HepG2 (cell line): ENCODE measurements around the gene RNF4. TPM values are rescaled to one million over a fixed set of nuclear protein-coding genes. Genes with fewer than 3 reads are reported as not detected.

ENCODE experiments used
- CBX2 ChIP-seq, 2 experiments: fragments of 200-600 bp in 1 of 2; sonication (generic); formaldehyde crosslinking in 1 of 2; IDR thresholded peaks; 2 replicates each; pipeline versions ENCODE4 v1.7.0 to v1.8.1; 2018 to 2022; ENCODE audit warnings: low read depth in 2 of 2, low read length in 1 of 2, mild to moderate bottlenecking in 1 of 2, missing genetic modification reagents in 1 of 2
- ETS1 ChIP-seq: sonication (generic); formaldehyde crosslinking; IDR thresholded peaks from 2 replicates; pipeline ENCODE4 v1.4.0; 2020; ENCODE audit warnings: missing genetic modification reagents
- HNRNPLL ChIP-seq: fragments of 200-400 bp; formaldehyde crosslinking; IDR thresholded peaks from 2 replicates; pipeline ENCODE4 v1.6.1; 2017; ENCODE audit warnings: mild to moderate bottlenecking, low read depth, low read length; ENCODE audit not compliant: poor library complexity, severe bottlenecking
- MEIS2 ChIP-seq: sonication (generic); formaldehyde crosslinking; IDR thresholded peaks from 2 replicates; pipeline ENCODE4 v1.9.0; 2021; ENCODE audit warnings: mild to moderate bottlenecking, missing genetic modification reagents
- NFKB2 ChIP-seq: sonication (generic); formaldehyde crosslinking; IDR thresholded peaks from 2 replicates; pipeline ENCODE4 v1.4.0; 2020; ENCODE audit warnings: missing genetic modification reagents, borderline replicate concordance
- PHF5A ChIP-seq: IDR thresholded peaks from one replicate; pipeline ENCODE4 v1.6.1; 2018; ENCODE audit warnings: low read depth, missing genetic modification reagents; ENCODE audit not compliant: unreplicated experiment
- SCMH1 ChIP-seq: sonication (generic); formaldehyde crosslinking; IDR thresholded peaks from 2 replicates; pipeline ENCODE4 v1.9.0; 2021; ENCODE audit warnings: missing genetic modification reagents, mild to moderate bottlenecking, borderline replicate concordance
- TOPORS ChIP-seq: sonication (generic); formaldehyde crosslinking; IDR thresholded peaks from 2 replicates; pipeline ENCODE4 v1.8.0; 2023; ENCODE audit warnings: mild to moderate bottlenecking, missing genetic modification reagents
- ZFP90 ChIP-seq: sonication (generic); formaldehyde crosslinking; IDR thresholded peaks from 2 replicates; pipeline ENCODE4 v1.8.0; 2022; ENCODE audit warnings: missing genetic modification reagents, mild to moderate bottlenecking, inconsistent platforms, borderline replicate concordance
- ZNF10 ChIP-seq: sonication (generic); formaldehyde crosslinking; IDR thresholded peaks from 2 replicates; pipeline ENCODE4 v1.4.0; 2020; ENCODE audit warnings: mild to moderate bottlenecking, low read depth, missing genetic modification reagents, borderline replicate concordance
- ZNF253 ChIP-seq: sonication (generic); formaldehyde crosslinking; IDR thresholded peaks from 2 replicates; pipeline ENCODE4 v1.8.0; 2022; ENCODE audit warnings: mild to moderate bottlenecking, missing genetic modification reagents, borderline replicate concordance
- ZNF441 ChIP-seq: sonication (generic); formaldehyde crosslinking; IDR thresholded peaks from 2 replicates; pipeline ENCODE4 v1.7.0; 2021; ENCODE audit warnings: missing genetic modification reagents, borderline replicate concordance
- ZNF451 ChIP-seq: sonication (generic); formaldehyde crosslinking; IDR thresholded peaks from 2 replicates; pipeline ENCODE4 v1.5.0; 2020; ENCODE audit warnings: mild to moderate bottlenecking, missing genetic modification reagents
- ZNF510 ChIP-seq: sonication (generic); formaldehyde crosslinking; IDR thresholded peaks from 2 replicates; pipeline ENCODE4 v1.4.0; 2020; ENCODE audit warnings: low read depth, mild to moderate bottlenecking, missing genetic modification reagents
- ZNF562 ChIP-seq: sonication (generic); formaldehyde crosslinking; IDR thresholded peaks from 2 replicates; pipeline ENCODE4 v1.8.0; 2022; ENCODE audit warnings: missing genetic modification reagents, borderline replicate concordance
- ZNF567 ChIP-seq: sonication (generic); formaldehyde crosslinking; IDR thresholded peaks from 2 replicates; pipeline ENCODE4 v1.8.1; 2023; ENCODE audit warnings: mild to moderate bottlenecking, missing genetic modification reagents, borderline replicate concordance
- ZNF580 ChIP-seq: IDR thresholded peaks from 2 replicates; pipeline ENCODE4 v1.6.1; 2016; ENCODE audit warnings: low read depth, borderline replicate concordance
- ZNF616 ChIP-seq: sonication (generic); formaldehyde crosslinking; IDR thresholded peaks from 2 replicates; pipeline ENCODE4 v1.5.0; 2020; ENCODE audit warnings: low read depth, mild to moderate bottlenecking, missing genetic modification reagents
- ZNF782 ChIP-seq: sonication (generic); formaldehyde crosslinking; IDR thresholded peaks from 2 replicates; pipeline ENCODE4 v1.4.0; 2020; ENCODE audit warnings: missing genetic modification reagents, mild to moderate bottlenecking, borderline replicate concordance
- ZSCAN21 ChIP-seq: sonication (generic); formaldehyde crosslinking; IDR thresholded peaks from 2 replicates; pipeline ENCODE4 v1.8.0; 2022; ENCODE audit warnings: mild to moderate bottlenecking, missing genetic modification reagents, moderate library complexity, borderline replicate concordance
- polyA plus RNA-seq, 8 experiments: library from polyadenylated mRNA; depleted of rRNA in 3 of 8; stranded (reverse) in 7 of 8; unstranded in 1 of 8; fragments of >200 nt; fragmentation: Illumina TruSeq in 4 of 8; extraction: Trizol in 4 of 8; gene quantifications; 2 replicates each; pipeline versions ENCODE4 v1.2.1 to v1.2.3, GENCODE V29; 2011 to 2016; ENCODE audit warnings: low read depth in 4 of 8, missing spikeins in 1 of 8, mixed read lengths in 1 of 8; ENCODE audit not compliant: insufficient read depth in 1 of 8
- total RNA-seq, 5 experiments: library from RNA; depleted of rRNA; stranded (reverse); fragments of >200 nt; fragmentation: Illumina TruSeq; extraction: Trizol; gene quantifications; 2 replicates each; pipeline ENCODE4 v1.2.3, GENCODE V29; 2016; ENCODE audit warnings: low read depth in 1 of 5
- TF ChIP-seq, protein P1 (sequence below): IDR thresholded peaks from 2 replicates; pipeline ENCODE4 v1.6.1; 2016; ENCODE audit warnings: low read depth
- TF ChIP-seq, protein P2 (sequence below): sonication (generic); formaldehyde crosslinking; IDR thresholded peaks from 2 replicates; pipeline ENCODE4 v1.9.0; 2021; ENCODE audit warnings: missing genetic modification reagents, borderline replicate concordance

RNF4 gene
- total and polyA plus RNA-seq, 2 of the 13 experiments (the other 11 are each of a cell fraction or from before 2014, with no cell fraction given): 38.1 to 45.1 TPM

DNA sequence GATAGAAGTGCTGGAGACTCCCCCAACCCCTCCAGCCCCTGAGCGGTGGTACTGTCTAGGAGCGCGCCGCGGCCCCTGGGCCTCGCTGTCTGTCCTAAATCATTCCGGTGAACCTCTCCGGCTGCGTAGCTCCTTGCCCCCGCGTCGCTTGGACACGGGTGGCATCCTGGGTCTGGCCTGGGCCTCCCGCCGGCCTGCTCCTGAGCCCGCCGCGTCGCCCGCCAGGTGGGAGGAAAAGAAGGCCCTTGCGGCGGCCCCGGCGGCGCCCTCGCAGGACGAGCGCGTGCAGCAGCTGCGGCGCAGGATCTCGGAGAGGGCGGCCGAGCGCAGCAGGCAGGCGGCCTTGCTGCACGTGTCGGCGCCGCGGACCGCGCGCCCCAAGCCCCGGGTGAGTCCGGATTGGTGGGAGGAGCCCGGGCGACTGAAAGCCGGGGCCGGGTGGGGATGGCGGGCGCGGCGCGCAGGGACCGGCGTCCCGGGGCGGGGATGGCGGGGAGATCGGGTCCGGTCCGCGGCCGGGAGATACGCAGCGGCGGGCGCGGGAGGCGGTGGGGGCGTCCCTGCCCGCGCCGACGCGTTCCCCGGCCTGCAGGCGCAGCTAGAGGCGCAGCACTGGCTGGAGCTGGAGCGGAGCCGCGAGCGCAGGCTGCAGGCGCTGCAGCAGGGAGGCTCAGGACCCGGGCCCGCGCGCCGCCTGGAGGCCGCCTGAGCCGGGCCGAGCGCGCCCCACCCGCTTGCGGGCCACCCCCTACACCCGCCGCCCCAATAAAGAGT lies 6.5 kb upstream of the RNF4 start (continued):
- peak; percentile 95 for TF ChIP-seq NFKB2 (CRISPR knock-in tag)
- peak; percentile 92; the same call in 1 of the 2 replicates for TF ChIP-seq ZNF253 (CRISPR knock-in tag)
- peak; percentile 80 for TF ChIP-seq TOPORS (CRISPR knock-in tag)
- peak; percentile 71; the same call in 1 of the 2 replicates for TF ChIP-seq MEIS2 (CRISPR knock-in tag)
- no peak for TF ChIP-seq CBX2 (IDR thresholded peaks at IDR 0.05; ENCODE audit: low read depth, low read length)
- TF ChIP-seq CBX2 (CRISPR knock-in tag; IDR thresholded peaks at IDR 0.05; ENCODE audit: low read depth): peak; percentile 87; the same call in 1 of the 2 replicates
- TF ChIP-seq, protein P1, sequence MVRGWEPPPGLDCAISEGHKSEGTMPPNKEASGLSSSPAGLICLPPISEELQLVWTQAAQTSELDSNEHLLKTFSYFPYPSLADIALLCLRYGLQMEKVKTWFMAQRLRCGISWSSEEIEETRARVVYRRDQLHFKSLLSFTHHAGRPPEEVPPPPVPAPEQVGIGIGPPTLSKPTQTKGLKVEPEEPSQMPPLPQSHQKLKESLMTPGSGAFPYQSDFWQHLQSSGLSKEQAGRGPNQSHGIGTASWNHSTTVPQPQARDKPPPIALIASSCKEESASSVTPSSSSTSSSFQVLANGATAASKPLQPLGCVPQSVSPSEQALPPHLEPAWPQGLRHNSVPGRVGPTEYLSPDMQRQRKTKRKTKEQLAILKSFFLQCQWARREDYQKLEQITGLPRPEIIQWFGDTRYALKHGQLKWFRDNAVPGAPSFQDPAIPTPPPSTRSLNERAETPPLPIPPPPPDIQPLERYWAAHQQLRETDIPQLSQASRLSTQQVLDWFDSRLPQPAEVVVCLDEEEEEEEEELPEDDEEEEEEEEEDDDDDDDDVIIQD: no peak
- 0 out of 2 replicates have a peak, but pooled peaks have one; percentile 23 for TF ChIP-seq ZFP90 (CRISPR knock-in tag)
- peak; percentile 75; the same call in 1 of the 2 replicates for TF ChIP-seq ZNF562 (CRISPR knock-in tag)
- peak; percentile 57; the same call in 1 of the 2 replicates for TF ChIP-seq ZNF451 (CRISPR knock-in tag)
- TF ChIP-seq ZSCAN21 (CRISPR knock-in tag): peak; percentile 90; the same call in 1 of the 2 replicates
- 0 out of 2 replicates have a peak, but pooled peaks have one; percentile 89 for TF ChIP-seq ETS1 (CRISPR knock-in tag)
- TF ChIP-seq ZNF580 (CRISPR knock-in tag): peak; percentile 67; the same call in 1 of the 2 replicates
- peak; percentile 95 for TF ChIP-seq ZNF616 (CRISPR knock-in tag)
- TF ChIP-seq SCMH1: no peak
- no peak for TF ChIP-seq ZNF567 (CRISPR knock-in tag)
- TF ChIP-seq ZNF510: no peak; the same call in 1 of the 2 replicates
- TF ChIP-seq, protein P2, sequence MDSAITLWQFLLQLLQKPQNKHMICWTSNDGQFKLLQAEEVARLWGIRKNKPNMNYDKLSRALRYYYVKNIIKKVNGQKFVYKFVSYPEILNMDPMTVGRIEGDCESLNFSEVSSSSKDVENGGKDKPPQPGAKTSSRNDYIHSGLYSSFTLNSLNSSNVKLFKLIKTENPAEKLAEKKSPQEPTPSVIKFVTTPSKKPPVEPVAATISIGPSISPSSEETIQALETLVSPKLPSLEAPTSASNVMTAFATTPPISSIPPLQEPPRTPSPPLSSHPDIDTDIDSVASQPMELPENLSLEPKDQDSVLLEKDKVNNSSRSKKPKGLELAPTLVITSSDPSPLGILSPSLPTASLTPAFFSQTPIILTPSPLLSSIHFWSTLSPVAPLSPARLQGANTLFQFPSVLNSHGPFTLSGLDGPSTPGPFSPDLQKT (CRISPR knock-in tag): peak; percentile 63; the same call in 1 of the 2 replicates
- TF ChIP-seq ZNF441 (CRISPR knock-in tag): no peak
- TF ChIP-seq PHF5A (CRISPR knock-in tag): no peak
- peak; percentile 73; the same call in 1 of the 2 replicates for TF ChIP-seq ZNF782
- TF ChIP-seq ZNF10 (CRISPR knock-in tag): no peak
- TF ChIP-seq HNRNPLL: peak; percentile 47
